PC-3 (cell line): Measurements from ENCODE around the gene CRADD.

ENCODE experiments used
- EZH2 ChIP-seq: fragments of 300-600 bp; sonication (generic); IDR thresholded peaks from one replicate; pipeline ENCODE4 v1.6.1; 2017; ENCODE audit warnings: antibody characterized with exemption, mild to moderate bottlenecking, low read length; ENCODE audit not compliant: unreplicated experiment
- EZH2phosphoT487 ChIP-seq: fragments of 300-600 bp; sonication (generic); IDR thresholded peaks from 2 replicates; pipeline ENCODE4 v1.6.1; 2018; ENCODE audit warnings: mild to moderate bottlenecking, antibody characterized with exemption, low read length, borderline replicate concordance
- TF ChIP-seq, protein P1 (sequence below): fragments of 300-600 bp; sonication (generic); conservative IDR thresholded peaks from 2 replicates; pipeline ENCODE4 v1.5.1; 2017; ENCODE audit warnings: antibody characterized with exemption, low read depth, mild to moderate bottlenecking, low read length

DNA sequence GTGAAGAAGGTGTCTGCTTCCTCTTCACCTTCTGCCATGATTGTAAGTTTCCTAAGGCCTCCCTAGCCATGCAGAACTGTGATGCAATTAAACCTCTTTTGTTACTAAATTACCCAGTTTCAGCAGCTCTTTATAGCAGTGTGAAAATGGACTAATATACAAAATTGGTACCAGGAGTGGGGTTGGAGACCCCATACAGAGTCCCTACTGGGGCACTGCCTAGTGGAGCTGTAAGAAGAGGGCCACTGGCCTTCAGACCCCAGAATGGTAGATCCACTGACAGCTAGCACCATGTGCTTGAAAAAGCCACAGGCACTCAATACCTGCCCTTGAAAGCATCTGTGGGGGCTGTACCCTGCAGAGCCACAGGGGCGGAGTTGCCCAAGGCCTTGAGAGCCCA, 44.8 kb upstream of the CRADD start:
- TF ChIP-seq, protein P1, sequence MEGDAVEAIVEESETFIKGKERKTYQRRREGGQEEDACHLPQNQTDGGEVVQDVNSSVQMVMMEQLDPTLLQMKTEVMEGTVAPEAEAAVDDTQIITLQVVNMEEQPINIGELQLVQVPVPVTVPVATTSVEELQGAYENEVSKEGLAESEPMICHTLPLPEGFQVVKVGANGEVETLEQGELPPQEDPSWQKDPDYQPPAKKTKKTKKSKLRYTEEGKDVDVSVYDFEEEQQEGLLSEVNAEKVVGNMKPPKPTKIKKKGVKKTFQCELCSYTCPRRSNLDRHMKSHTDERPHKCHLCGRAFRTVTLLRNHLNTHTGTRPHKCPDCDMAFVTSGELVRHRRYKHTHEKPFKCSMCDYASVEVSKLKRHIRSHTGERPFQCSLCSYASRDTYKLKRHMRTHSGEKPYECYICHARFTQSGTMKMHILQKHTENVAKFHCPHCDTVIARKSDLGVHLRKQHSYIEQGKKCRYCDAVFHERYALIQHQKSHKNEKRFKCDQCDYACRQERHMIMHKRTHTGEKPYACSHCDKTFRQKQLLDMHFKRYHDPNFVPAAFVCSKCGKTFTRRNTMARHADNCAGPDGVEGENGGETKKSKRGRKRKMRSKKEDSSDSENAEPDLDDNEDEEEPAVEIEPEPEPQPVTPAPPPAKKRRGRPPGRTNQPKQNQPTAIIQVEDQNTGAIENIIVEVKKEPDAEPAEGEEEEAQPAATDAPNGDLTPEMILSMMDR: no peak
- TF ChIP-seq EZH2 (no peak), EZH2phosphoT487 (no peak)
